ENCODE measurements around the gene SLC4A4.

SLC4A4 gene

GRCh38 chr4:71595576-71596108 is 256.8 kb downstream of the SLC4A4 start:
- no peak for DNase-seq (ENCODE audit: low read depth, low spot score)

- DNase-seq (ENCODE audit: low read depth, low spot score), result no peak
These were observed 260.8 kb downstream of the SLC4A4 start for GRCh38 chr4:71599578-71599977.

DNA sequence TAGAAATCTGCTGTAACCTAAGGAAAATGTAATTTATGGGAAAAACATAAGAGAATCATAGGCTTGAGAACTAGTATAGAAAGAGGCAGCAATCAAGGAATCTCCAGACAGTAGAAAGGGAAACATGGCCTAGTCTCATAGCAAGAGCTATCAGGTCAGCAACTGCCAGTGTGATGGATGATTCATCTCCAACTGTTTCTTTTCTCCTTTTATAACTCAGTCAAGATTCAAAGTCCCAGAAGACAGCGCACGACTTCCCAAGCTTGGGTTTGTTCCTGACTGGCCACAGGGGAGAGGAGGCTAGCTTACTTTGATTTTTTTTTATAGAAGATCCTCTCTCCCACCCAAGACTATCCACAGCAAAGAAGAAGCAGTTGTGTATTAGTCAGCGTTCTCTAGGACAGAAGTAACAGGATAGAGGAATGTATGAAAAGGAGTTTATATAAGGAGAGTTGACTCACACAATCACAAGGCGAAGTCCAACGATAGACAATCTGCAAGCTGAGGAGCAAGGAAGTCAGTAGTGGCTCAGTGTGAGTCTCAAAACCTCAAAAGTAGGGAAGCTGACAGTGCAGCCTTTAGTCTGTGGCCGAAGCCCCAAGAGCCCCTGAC is 263.6 kb downstream of the SLC4A4 start:
- no peak for DNase-seq (ENCODE audit: low read depth, low spot score)

DNA sequence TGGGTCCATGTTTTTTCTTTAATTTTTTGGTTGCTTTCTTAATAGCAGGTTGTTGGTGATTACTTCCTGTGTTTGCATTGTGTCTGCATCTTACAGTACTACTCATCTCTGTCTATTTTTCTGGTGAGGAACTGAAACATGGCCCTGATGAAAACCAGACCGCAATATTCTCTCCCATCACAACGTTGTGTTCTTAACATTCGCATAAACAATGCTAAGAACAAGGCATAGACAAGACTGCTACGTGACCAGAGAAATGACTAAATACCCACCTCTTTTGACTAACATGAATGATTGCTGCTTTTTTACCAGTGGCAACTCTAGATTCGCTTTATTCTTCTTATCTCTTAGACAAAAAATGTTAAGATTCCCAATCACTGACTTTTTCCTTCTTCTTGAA is 266.0 kb downstream of the SLC4A4 start:
- DNase-seq (ENCODE audit: low read depth, low spot score), result no peak

DNA sequence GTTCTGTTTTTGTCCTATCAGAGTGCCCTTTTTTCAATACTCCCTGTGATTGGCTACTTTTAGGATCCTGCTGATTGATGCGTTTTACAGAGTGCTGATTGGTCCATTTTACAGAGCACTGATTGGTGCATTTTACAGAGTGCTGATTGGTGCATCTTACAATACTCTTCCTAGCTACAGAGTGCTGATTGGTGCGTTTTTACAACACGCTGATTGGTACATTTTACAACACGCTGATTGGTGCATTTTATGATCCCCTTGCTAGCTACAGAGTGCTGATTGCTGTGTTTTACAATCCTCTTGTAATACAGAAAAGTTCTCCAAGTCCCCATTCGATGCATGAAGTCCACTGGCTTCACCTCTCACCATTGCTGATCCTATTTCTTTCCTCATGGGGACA is 268.3 kb downstream of the SLC4A4 start:
- no peak for DNase-seq (ENCODE audit: low read depth, low spot score)

DNA sequence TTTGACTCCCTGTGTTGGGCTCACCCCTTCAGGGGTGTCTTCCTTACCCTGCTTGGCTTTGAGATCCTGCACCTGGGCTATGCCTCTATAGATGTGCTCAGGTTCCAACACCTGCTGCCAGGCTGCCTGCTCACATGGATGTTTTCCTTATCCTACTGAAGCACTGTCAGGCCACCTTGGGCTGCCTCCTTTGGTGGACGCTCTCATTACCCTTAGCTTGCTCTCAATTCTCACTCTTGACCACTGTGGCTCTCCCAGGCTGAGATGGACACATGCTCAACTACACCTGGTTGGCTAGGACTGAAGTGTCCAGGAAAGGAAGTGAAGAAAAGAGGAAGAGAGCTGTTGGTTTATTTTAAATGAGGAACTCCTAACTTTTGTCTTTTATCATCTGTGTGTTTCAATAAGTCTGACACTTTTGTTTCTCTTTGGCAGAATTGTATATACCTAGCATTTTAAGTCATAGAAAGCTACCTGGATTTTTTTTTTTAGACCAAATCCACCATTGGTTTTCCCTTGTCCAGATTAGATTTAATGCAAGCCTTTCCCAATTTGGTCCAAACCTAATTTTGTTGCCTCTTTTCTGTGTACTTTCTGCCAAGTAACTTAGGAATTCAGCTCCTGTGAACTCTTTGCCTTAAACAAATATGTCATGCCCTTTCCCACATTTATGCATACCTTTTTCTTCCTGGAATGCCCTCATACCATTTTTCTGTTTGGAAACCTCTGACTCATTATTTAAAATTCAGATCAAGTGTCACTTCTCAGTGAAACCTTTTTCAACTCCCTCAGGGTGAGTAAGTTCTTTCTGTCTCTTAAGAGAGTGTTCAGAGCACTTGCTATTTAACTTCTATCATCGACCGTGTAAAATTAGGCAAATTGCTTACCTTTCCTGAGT is 269.2 kb downstream of the SLC4A4 start:
- no peak for DNase-seq (ENCODE audit: low read depth, low spot score)

DNA sequence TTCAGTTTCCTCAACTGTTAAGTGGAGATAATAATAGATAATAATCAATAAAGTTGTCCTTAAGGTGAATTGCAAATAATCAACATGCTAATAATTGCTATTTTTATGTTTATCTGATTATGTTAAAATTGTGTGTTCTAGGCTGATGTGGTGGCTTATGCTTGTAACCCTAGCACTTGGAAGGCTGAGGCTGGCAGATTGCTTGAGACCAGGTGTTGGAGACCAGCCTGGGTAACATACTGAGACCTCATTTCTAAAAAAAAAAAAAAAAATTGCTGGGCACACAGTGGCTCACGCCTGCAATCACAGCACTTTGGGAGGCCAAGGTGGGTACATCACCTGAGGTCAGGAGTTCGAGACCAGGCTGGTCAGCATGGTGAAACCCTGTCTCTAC is 269.9 kb downstream of the SLC4A4 start:
- DNase-seq (ENCODE audit: low read depth, low spot score), result no peak

DNA sequence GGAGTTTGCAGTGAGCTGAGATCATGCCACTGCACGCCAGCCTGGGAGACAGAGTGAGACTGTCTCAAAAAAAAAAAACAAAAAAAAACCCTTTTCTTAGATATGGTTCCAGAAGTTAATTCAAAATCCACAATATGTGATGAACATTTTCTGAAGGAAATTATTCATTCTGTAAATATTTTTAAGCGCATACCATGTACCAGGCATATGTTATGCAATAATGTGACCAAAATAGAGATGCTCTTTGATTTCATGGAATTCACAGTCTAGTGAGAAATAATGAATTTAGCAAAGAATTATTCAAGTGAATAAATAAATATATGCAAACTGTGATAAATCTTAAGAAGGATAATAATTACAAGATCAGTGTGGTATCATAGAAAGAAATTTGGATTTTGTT is 270.3 kb downstream of the SLC4A4 start:
- no peak for DNase-seq (ENCODE audit: low read depth, low spot score)

- DNase-seq (ENCODE audit: low read depth, low spot score), result no peak
These were observed 270.8 kb downstream of the SLC4A4 start for GRCh38 chr4:71609651-71610050.

GRCh38 chr4:71614621-71615020 is 275.8 kb downstream of the SLC4A4 start:
- DNase-seq (ENCODE audit: low read depth, low spot score), result no peak

DNA sequence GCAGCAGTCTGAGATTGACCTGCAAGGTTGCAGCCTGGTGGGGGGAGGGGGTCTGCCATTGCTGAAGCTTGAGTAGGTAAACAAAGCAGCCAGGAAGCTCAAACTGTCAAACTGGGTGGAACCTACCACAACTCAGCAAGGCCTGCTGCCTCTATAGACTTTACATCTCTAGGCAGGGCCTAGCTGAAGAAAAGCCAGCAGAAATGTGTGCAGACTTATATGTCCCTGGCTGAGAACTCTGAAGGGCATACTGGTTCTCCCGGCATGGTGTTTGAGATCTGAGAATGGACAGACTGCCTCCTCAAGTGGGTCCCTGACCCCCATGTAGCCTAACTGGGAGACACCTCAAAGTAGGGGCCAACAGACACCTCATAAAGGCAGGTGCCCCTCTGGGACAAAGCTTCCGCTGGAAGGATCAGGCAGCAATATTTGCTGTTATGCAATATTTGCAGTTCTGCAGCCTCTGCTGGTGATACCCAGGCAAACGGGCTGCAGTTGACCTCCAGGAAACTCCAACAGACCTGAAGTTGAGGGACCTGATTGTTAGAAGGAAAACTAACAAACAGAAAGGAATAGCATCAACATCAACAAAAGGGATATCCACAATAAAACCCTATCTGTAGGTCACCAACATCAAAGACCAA is 277.5 kb downstream of the SLC4A4 start:
- no peak for DNase-seq (ENCODE audit: low read depth, low spot score)
